Stimulated activated CD4-positive, alpha-beta T cell treated with anti-CD3 and anti-CD28 coated beads, Interleukin-1b, Interleukin-23, amount 100 ng/mL, for 48 hours (primary cell): Measurements from ENCODE around the gene TESK2.

ENCODE experiments used
- DNase-seq: peaks from one replicate; pipeline ENCODE4 v3.0.0-alpha.2; 2020

Gene TESK2

GRCh38 chr1:45299296-45299695 lies 191.7 kb downstream of the TESK2 start:
- no peak for DNase-seq

- DNase-seq, result no peak
Measured at GRCh38 chr1:45297666-45298356, 193.2 kb downstream of the TESK2 start.
